Right atrium auricular region (tissue), 2 donors: Measurements from ENCODE around the gene NTSR1. TPM values are rescaled to one million over a fixed set of nuclear protein-coding genes. Genes with fewer than 3 reads are reported as not detected.

ENCODE experiments used
- DNase-seq: peaks from one replicate; pipeline ENCODE4 v3.0.0-alpha.2; 2019; ENCODE audit warnings: low spot score
- H3K27ac ChIP-seq, 2 donors: fragments of 200-600 bp; sonication (generic); 1 replicate in 1 of 2; 2 replicates in 1 of 2; pipeline ENCODE4 v1.5.1; 2016 to 2019
- H3K27me3 ChIP-seq, 2 donors: fragments of 200-600 bp; sonication (generic); one replicate each; pipeline versions ENCODE4 v1.5.1 to v1.6.0; 2017 to 2019
- H3K36me3 ChIP-seq: fragments of 200-600 bp; sonication (generic); one replicate; pipeline ENCODE4 v1.5.1; 2016
- H3K4me1 ChIP-seq, 2 donors: fragments of 200-600 bp; sonication (generic); one replicate each; pipeline versions ENCODE4 v1.5.1 to v1.6.0; 2017 to 2019
- H3K4me3 ChIP-seq, 2 donors: fragments of 200-600 bp; sonication (generic); 1 replicate in 1 of 2; 2 replicates in 1 of 2; pipeline ENCODE4 v1.5.1; 2017 to 2019; ENCODE audit warnings: mild to moderate bottlenecking in 1 of 2, moderate library complexity in 1 of 2
- H3K9me3 ChIP-seq, 2 donors: fragments of 200-600 bp; sonication (generic); one replicate each; pipeline ENCODE4 v1.5.1; 2019
- CTCF ChIP-seq, 2 donors: fragments of 200-600 bp; sonication (generic); IDR thresholded peaks; one replicate each; pipeline ENCODE4 v1.5.1; 2019; ENCODE audit warnings: antibody characterized with exemption in 2 of 2
- total RNA-seq, 2 donors: library from RNA; depleted of rRNA; stranded (reverse); fragments of >200 nt; gene quantifications; one replicate each; pipeline ENCODE4 v1.1.0, GENCODE V29; 2016

NTSR1 gene
- total RNA-seq, 2 donors from 2014 or later, result 0.43 TPM; not detected in 1

GRCh38 chr20:62732031-62732760 lies 23.6 kb downstream of the NTSR1 start:
- Histone ChIP-seq H3K4me1 (no peaks in the 10 kb centered on the region), H3K27me3 (no peaks in the 10 kb centered on the region), H3K4me3 (no peak overlapping the region), H3K27ac (no peak overlapping the region), H3K36me3 (no peaks in the 10 kb centered on the region), H3K9me3 (peaks cover 0 to 7% of the 10 kb centered on the region in 2 donors)
- no peak for DNase-seq
- TF ChIP-seq CTCF (IDR thresholded peaks at IDR 0.05), result no peak

GRCh38 chr20:62732842-62733525 lies 24.3 kb downstream of the NTSR1 start:
- Histone ChIP-seq H3K27ac (no peak overlapping the region), H3K27me3 (no peaks in the 10 kb centered on the region), H3K36me3 (no peaks in the 10 kb centered on the region), H3K9me3 (peaks cover 0 to 7% of the 10 kb centered on the region in 2 donors), H3K4me1 (no peaks in the 10 kb centered on the region), H3K4me3 (no peak overlapping the region)
- no peak for TF ChIP-seq CTCF (IDR thresholded peaks at IDR 0.05)
- DNase-seq, result no peak

GRCh38 chr20:62733526-62733842 lies 24.8 kb downstream of the NTSR1 start:
- DNase-seq, result no peak
- no peaks in the 10 kb centered on the region for H3K4me1 ChIP-seq
- H3K9me3 ChIP-seq, result peaks cover 0 to 7% of the 10 kb centered on the region in 2 donors
- H3K4me3 ChIP-seq, result no peak overlapping the region
- TF ChIP-seq CTCF (IDR thresholded peaks at IDR 0.05), result no peak
- no peaks in the 10 kb centered on the region for H3K36me3 ChIP-seq
- H3K27me3 ChIP-seq, result no peaks in the 10 kb centered on the region
- H3K27ac ChIP-seq, result no peak overlapping the region

- H3K4me3 ChIP-seq, result no peak overlapping the region
- DNase-seq, result no peak
- H3K4me1 ChIP-seq, result no peaks in the 10 kb centered on the region
- no peak for TF ChIP-seq CTCF (IDR thresholded peaks at IDR 0.05)
- no peak overlapping the region for H3K27ac ChIP-seq
- peaks cover 0 to 7% of the 10 kb centered on the region in 2 donors for H3K9me3 ChIP-seq
- no peaks in the 10 kb centered on the region for H3K36me3 ChIP-seq
- no peaks in the 10 kb centered on the region for H3K27me3 ChIP-seq
These were observed 25.3 kb downstream of the NTSR1 start for GRCh38 chr20:62733891-62734290.

- Histone ChIP-seq H3K36me3 (no peaks in the 10 kb centered on the region), H3K27ac (no peak overlapping the region), H3K4me3 (no peak overlapping the region), H3K4me1 (no peaks in the 10 kb centered on the region), H3K9me3 (peaks cover 0 to 7% of the 10 kb centered on the region in 2 donors), H3K27me3 (no peaks in the 10 kb centered on the region)
- no peak for DNase-seq
- no peak for TF ChIP-seq CTCF (IDR thresholded peaks at IDR 0.05)
These were observed 25.7 kb downstream of the NTSR1 start for GRCh38 chr20:62734326-62734725.
